Adipocyte (in vitro differentiated cells): ENCODE results near the gene TBRG4.

Experiments
- DNase-seq: peaks from one replicate; pipeline ENCODE4 v3.0.0-alpha.2; 2015; ENCODE audit warnings: low read depth
- H3K27me3 ChIP-seq: replicated peaks from 2 replicates; pipeline ENCODE4 v1.7.0; 2013; ENCODE audit warnings: mild to moderate bottlenecking, low read length, moderate library complexity; ENCODE audit not compliant: control insufficient read depth, insufficient read depth
- H3K36me3 ChIP-seq: 2 replicates; pipeline ENCODE4 v1.7.0; 2013; ENCODE audit warnings: low read length, mild to moderate bottlenecking, moderate library complexity; ENCODE audit not compliant: control insufficient read depth, insufficient read depth, severe bottlenecking
- H3K4me1 ChIP-seq: 2 replicates; pipeline ENCODE4 v1.7.0; 2013; ENCODE audit warnings: mild to moderate bottlenecking, low read length, moderate library complexity; ENCODE audit not compliant: control insufficient read depth, insufficient read depth
- H3K4me3 ChIP-seq: 2 replicates; pipeline ENCODE4 v1.7.0; 2013; ENCODE audit warnings: mild to moderate bottlenecking, low read length, moderate library complexity
- H3K9ac ChIP-seq: 2 replicates; pipeline ENCODE4 v1.7.0; 2013; ENCODE audit warnings: mild to moderate bottlenecking, low read length, moderate library complexity
- H3K9me3 ChIP-seq: 2 replicates; pipeline ENCODE4 v1.7.0; 2013; ENCODE audit warnings: mild to moderate bottlenecking, low read length, moderate library complexity; ENCODE audit not compliant: control insufficient read depth

The TBRG4 gene

DNA sequence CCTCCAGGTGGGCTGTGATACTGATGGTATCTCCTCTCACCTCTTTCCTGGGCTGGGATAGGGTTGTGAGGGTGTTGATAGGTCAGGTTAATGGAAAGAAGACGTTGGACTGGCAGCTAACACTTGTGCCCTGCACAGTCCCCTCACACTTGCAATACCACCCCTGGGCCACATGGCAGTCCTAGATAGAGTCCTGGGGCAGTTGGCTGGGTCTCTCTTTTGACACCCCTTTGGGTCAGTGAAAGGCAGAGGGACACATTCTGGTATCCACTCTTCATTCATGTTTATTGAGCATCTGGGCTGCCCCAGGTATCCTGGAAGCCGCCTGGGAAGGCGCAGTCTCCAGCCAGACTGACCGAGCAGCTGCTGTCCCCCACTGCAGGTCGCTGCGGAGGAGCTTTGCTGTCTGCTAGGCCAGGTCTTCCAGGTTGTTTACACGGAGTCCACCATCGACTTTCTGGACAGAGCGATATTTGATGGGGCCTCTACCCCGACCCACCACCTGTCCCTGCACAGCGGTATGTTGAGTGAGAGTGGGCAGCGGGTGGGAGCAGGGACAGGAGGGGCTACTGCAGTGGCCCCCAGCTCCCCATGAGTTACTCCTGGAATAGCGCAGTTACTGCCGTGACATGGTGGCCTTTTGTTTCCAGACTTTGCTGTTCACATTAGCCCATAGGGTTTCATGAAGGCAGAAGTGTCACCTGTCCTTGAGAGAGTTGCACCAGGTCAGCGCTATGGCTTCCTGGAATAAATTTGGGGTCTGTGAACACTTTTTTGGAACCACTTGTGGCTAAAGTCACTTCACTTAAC, 41.8 kb downstream of the TBRG4 start:
- Histone ChIP-seq H3K36me3 (peaks cover 65% of the 10 kb centered on the region), H3K9ac (no peak overlapping the region), H3K4me1 (peaks cover 15% of the 10 kb centered on the region), H3K4me3 (no peak overlapping the region), H3K9me3 (no peaks in the 10 kb centered on the region), H3K27me3 (no peaks in the 10 kb centered on the region)
- DNase-seq, result no peak

DNA sequence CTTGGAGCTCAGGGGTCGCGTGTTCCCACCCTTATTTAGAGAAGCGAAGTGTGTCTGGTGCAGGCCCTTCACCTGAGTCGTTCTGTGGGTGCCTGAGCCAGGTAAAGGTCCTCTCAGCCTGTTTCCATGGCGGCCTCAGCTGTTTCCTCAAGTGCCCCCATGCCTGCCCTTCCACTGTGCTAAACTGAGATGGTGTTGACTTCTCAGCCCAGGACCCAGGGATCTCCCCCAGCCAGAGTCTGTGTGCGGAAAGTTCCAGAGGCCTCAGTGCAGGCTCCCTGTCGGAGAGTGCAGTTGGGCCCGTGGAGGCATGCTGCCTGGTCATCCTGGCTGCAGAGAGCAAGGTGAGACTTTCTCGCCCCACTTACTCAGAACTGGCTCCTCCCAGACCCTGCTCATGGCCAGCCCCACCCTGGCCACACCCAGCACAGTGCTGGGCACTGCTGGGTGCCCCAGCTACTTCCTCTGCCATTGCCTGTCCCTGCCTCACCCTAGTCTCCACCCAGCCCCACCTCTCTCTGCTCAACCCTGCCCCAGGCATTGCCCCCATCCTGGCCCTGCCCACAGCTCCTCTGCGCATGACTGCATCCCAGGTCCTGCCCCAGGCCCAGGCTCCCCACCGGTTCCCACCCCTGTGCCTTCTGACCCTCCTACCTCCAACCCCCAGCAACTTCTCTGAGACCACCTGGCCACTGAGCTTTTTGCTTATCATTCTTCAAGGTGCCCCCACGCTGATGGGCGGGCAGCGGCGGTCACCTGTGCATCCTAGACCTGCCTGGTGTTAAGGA, 43.1 kb downstream of the TBRG4 start:
- Histone ChIP-seq H3K4me3 (no peak overlapping the region), H3K9ac (no peak overlapping the region), H3K9me3 (no peaks in the 10 kb centered on the region), H3K36me3 (peaks cover 72% of the 10 kb centered on the region), H3K4me1 (peaks cover 15% of the 10 kb centered on the region), H3K27me3 (no peaks in the 10 kb centered on the region)
- no peak for DNase-seq

DNA sequence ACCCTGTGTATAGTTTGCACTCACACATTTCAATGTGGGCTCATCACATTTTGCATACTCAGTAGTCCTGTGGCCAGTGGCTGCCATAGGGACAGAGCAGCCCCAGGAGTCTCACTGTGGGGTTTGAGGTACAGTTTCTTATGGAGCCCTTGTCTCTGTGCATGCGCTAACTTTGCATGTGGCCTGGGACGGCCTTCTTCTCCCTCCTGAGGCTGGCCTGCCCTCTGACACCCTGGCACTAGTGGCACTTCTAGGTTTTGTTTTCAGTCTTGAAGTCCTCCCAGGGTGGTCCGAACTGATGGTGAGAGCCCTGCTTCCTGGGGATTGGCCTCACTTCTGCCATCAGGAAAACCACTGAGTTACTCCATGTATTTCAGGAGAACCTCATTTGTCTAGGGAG, 43.9 kb downstream of the TBRG4 start:
- Histone ChIP-seq H3K27me3 (no peaks in the 10 kb centered on the region), H3K9me3 (no peaks in the 10 kb centered on the region), H3K9ac (no peak overlapping the region), H3K36me3 (peaks cover 65% of the 10 kb centered on the region), H3K4me1 (peaks cover 14% of the 10 kb centered on the region), H3K4me3 (no peak overlapping the region)
- DNase-seq, result no peak

DNA sequence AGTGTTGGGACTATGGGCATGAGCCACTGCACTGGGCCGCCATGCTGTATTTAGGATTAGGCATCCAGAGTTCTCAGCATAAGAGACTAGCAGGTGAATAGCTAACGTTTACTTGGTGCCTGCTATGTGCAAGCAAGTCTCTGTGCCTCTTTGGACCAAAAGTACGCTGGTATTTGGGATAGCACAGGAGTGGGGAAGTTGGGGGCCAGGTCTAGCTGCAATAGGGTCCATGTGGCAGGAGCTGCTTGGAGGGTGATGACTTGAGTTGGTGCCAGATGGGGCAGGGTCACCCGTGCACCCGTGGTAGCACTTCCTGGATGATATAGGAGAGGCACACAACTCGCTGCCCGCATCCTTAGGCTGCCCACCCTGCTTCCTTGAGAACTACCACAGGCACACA, 45.1 kb downstream of the TBRG4 start:
- no peak overlapping the region for H3K9ac ChIP-seq
- peaks cover 2% of the 10 kb centered on the region for H3K4me1 ChIP-seq
- DNase-seq, result no peak
- H3K9me3 ChIP-seq, result no peaks in the 10 kb centered on the region
- no peak overlapping the region for H3K4me3 ChIP-seq
- H3K27me3 ChIP-seq, result no peaks in the 10 kb centered on the region
- peaks cover 62% of the 10 kb centered on the region for H3K36me3 ChIP-seq

DNA sequence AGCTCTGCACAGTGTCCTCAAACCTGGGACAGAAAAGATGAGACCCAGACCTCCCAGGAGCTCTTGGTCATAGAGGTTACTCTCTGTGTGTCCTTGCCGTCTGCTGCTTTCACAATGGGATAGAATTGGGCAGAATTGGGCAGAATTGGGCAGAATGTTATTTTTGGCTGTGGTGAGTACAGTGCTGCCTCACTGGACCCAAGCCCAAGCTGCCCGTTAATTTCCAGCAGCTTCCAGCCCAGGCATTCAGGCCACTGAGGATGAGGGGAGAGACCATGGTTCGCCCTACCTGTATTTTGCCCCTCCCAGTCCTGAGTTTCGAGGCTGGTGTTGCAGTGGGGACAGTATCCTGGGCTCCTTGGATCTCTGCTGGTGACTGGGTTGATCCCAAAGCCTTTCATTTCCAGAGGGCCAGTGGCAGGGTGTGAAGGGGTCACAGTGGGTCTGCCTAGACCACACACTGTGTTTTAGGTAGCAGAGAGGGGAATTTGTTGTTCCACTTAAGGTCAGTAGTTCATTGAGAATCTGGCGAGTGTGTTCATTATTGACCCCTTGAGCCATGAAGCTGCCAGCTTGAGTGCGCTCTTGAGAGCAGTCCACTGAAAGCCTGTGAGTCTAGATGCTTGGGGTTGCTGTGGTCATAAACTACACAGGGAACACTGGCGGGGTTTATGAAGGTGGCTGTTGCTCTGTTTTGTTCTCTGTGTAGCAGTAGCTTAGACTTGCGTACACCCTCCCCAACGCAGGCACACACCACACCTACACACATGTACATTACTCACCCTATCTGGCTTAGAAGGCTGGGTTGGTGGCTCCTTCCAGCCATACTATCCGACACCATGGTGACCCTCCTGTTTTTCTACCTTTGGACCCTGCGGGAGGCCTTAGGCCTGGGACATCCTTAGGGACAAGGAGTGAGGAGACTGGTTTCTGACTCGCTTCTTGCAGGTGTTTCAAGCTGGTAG, 46.2 kb downstream of the TBRG4 start:
- Histone ChIP-seq H3K9me3 (no peaks in the 10 kb centered on the region), H3K4me1 (no peaks in the 10 kb centered on the region), H3K9ac (no peak overlapping the region), H3K4me3 (no peak overlapping the region), H3K36me3 (peaks cover 54% of the 10 kb centered on the region), H3K27me3 (no peaks in the 10 kb centered on the region)
- DNase-seq, result no peak

- no peak for DNase-seq
- no peak overlapping the region for H3K4me3 ChIP-seq
- peaks cover 43% of the 10 kb centered on the region for H3K36me3 ChIP-seq
- H3K9me3 ChIP-seq, result no peaks in the 10 kb centered on the region
- H3K9ac ChIP-seq, result no peak overlapping the region
- H3K4me1 ChIP-seq, result no peaks in the 10 kb centered on the region
- H3K27me3 ChIP-seq, result no peaks in the 10 kb centered on the region
These were observed 47.3 kb downstream of the TBRG4 start for GRCh38 chr7:45064047-45064725.

DNA sequence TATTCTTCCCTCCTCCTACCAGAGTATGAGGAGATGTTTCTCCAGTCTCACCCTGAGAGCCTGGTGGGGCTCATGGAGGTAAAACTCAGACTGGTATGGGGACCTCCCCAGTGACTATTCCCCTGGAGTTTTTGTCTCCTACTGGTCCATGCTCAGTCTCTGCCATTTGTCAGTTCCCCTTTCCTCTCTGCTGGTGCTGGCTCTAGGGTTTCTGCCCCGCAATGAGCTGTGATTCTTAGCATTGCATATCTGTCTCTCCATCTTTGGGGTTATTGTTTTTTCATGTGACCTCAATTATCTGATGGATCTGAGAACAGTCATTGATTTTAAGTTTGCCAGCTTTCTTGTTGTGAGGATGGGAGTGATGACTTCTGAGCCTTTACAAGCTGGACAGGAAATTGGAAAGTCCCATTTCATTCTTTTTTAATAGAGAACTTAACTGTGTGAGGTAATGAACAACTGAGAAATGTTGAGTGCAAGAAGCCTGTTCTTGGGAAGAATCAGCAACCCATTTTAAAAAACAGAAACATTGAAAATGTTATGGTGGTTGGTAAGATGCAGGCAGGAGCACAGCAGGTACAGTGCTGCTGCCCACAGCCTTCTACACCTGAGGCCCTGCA, 49.6 kb downstream of the TBRG4 start:
- Histone ChIP-seq H3K4me3 (no peak overlapping the region), H3K27me3 (no peaks in the 10 kb centered on the region), H3K9ac (no peak overlapping the region), H3K36me3 (peaks cover 28% of the 10 kb centered on the region), H3K4me1 (no peaks in the 10 kb centered on the region), H3K9me3 (no peaks in the 10 kb centered on the region)
- no peak for DNase-seq

DNA sequence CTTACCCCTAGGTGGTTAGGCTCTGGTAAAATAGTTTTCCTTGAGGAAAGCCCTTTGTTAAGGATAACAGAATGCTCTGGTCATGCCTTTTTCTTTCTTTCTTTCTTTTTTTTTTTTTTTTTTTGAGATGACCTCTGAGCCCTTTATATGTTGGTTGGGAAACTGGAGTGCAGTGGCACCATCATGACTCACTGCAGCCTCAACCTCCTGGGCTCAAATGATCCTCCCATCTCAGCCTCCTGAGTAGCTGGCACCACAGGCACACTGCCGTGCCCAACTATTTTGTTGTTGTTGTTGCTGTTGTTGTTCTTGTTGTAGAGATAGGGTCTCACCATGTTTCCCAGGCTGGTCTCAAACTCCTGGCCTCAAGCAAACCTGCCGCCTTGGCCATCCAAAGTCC, 50.1 kb downstream of the TBRG4 start:
- no peak overlapping the region for H3K4me3 ChIP-seq
- no peaks in the 10 kb centered on the region for H3K9me3 ChIP-seq
- no peak for DNase-seq
- peaks cover 26% of the 10 kb centered on the region for H3K36me3 ChIP-seq
- no peak overlapping the region for H3K9ac ChIP-seq
- no peaks in the 10 kb centered on the region for H3K27me3 ChIP-seq
- no peaks in the 10 kb centered on the region for H3K4me1 ChIP-seq

DNA sequence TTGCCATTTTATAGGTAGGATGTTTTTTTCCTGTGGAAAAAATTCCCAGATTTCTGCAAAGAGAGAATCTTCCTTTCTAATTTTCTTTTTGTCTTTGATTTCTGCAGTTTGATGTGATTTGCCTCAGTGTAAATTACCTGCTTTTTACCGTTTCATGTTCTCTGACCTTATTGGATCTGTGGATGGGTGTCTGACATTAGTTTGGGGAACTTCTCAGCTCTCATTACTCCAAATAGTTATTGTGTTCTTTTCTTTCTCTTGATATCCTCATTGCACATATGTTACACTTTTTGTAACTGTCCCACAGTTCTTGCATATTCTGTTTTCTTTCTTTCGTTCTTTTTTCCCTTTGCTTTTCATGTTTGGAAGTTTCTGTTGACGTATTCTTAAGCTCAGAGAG, 51.2 kb downstream of the TBRG4 start:
- no peak overlapping the region for H3K9ac ChIP-seq
- H3K9me3 ChIP-seq, result no peaks in the 10 kb centered on the region
- H3K4me1 ChIP-seq, result no peaks in the 10 kb centered on the region
- DNase-seq, result no peak
- H3K36me3 ChIP-seq, result peaks cover 20% of the 10 kb centered on the region
- H3K27me3 ChIP-seq, result no peaks in the 10 kb centered on the region
- no peak overlapping the region for H3K4me3 ChIP-seq

GRCh38 chr7:45057878-45058277, 53.6 kb downstream of the TBRG4 start:
- Histone ChIP-seq H3K4me3 (no peak overlapping the region), H3K9me3 (no peaks in the 10 kb centered on the region), H3K36me3 (peaks cover 10% of the 10 kb centered on the region), H3K9ac (no peak overlapping the region), H3K27me3 (no peaks in the 10 kb centered on the region), H3K4me1 (no peaks in the 10 kb centered on the region)
- no peak for DNase-seq
